Glomerular visceral epithelial cell (primary cell): Measurements from ENCODE around the gene CBS.
"Not testable (repeated sequence)": the region's sequence is repeated elsewhere in the genome, so short reads cannot be mapped to it uniquely, and the experiment has no call there.

Experiments
- DNase-seq: peaks from one replicate; pipeline ENCODE4 v3.0.0-alpha.2; 2016; ENCODE audit errors: extremely low spot score

The CBS gene

GRCh38 chr21:43024439-43025136 lies 51.0 kb downstream of the CBS start:
- no peak for DNase-seq

- DNase-seq = no peak
Measured at GRCh38 chr21:43023175-43023574, 52.5 kb downstream of the CBS start.

- DNase-seq = no peak
Measured at GRCh38 chr21:43021756-43022600, 53.7 kb downstream of the CBS start.

GRCh38 chr21:43021191-43021590 lies 54.4 kb downstream of the CBS start:
- no peak for DNase-seq

GRCh38 chr21:43020771-43021170 lies 54.9 kb downstream of the CBS start:
- DNase-seq = peak; percentile 21

GRCh38 chr21:43020177-43020576 lies 55.5 kb downstream of the CBS start:
- DNase-seq = no peak

- DNase-seq = no peak
Measured at GRCh38 chr21:43018519-43018918, 57.1 kb downstream of the CBS start.

- DNase-seq = no peak
Measured at GRCh38 chr21:43016728-43017127, 58.9 kb downstream of the CBS start.

- DNase-seq = no peak
Measured at GRCh38 chr21:43015906-43016540, 59.6 kb downstream of the CBS start.

GRCh38 chr21:43012596-43012995 lies 63.0 kb downstream of the CBS start:
- DNase-seq = no peak

- DNase-seq = no peak
Measured at GRCh38 chr21:43006874-43007208, 68.8 kb downstream of the CBS start.

GRCh38 chr21:43006051-43006873 lies 69.4 kb downstream of the CBS start:
- DNase-seq = not testable (repeated sequence)

- no peak for DNase-seq
Measured at GRCh38 chr21:43005635-43006034, 70.0 kb downstream of the CBS start.

- no peak for DNase-seq
Measured at GRCh38 chr21:43004926-43005325, 70.7 kb downstream of the CBS start.
